Natural killer cell (primary cell): ENCODE results near the gene GTF3C2. TPM values are rescaled to one million over a fixed set of nuclear protein-coding genes. Genes with fewer than 3 reads are reported as not detected.
A peak's percentile ranks its signal among the peaks of the same experiment; 100 is the strongest.

ENCODE experiments used
- ATAC-seq, 3 donors: fragments of 150-1000 bp in 2 of 3; fragments of 200-7000 bp in 1 of 3; cut with Tn5 transposase; 1 replicate in 1 of 3; 2 replicates in 2 of 3; pipeline ENCODE4 v1.10.0; 2021; ENCODE audit warnings: mild to moderate bottlenecking in 2 of 3, moderate library complexity in 2 of 3
- DNase-seq, 2 donors: peaks; one replicate each; pipeline versions ENCODE4 v3.0.0 to v3.0.0-alpha.2; 2013 to 2021; ENCODE audit warnings: mixed read lengths in 1 of 2
- H3K27ac ChIP-seq: one replicate; pipeline ENCODE4 v1.5.1; 2013; ENCODE audit warnings: mild to moderate bottlenecking, low read length
- H3K27me3 ChIP-seq: one replicate; pipeline ENCODE4 v1.6.1; 2013; ENCODE audit warnings: low read length; ENCODE audit not compliant: control insufficient read depth, insufficient read depth
- H3K36me3 ChIP-seq: one replicate; pipeline ENCODE4 v1.6.1; 2013; ENCODE audit warnings: low read length; ENCODE audit not compliant: control insufficient read depth, insufficient read depth
- H3K4me1 ChIP-seq: one replicate; pipeline ENCODE4 v1.6.1; 2013; ENCODE audit warnings: low read length; ENCODE audit not compliant: control insufficient read depth, insufficient read depth
- H3K4me3 ChIP-seq: one replicate; pipeline ENCODE4 v1.5.1; 2013; ENCODE audit warnings: low read length
- H3K9me3 ChIP-seq: one replicate; pipeline ENCODE4 v1.6.1; 2013; ENCODE audit warnings: low read length; ENCODE audit not compliant: control insufficient read depth, insufficient read depth
- H3K27ac Mint-ChIP-seq, 2 donors: one replicate each; pipeline ENCODE4 v1.8.0; 2022; ENCODE audit warnings: mild to moderate bottlenecking in 2 of 2, mixed read lengths in 2 of 2, moderate library complexity in 1 of 2
- H3K27me3 Mint-ChIP-seq, 2 donors: one replicate each; pipeline ENCODE4 v1.8.0; 2022; ENCODE audit warnings: low read depth in 2 of 2, mixed read lengths in 2 of 2
- H3K36me3 Mint-ChIP-seq: one replicate; pipeline ENCODE4 v1.8.0; 2022; ENCODE audit warnings: mixed read lengths
- H3K4me1 Mint-ChIP-seq, 2 donors: one replicate each; pipeline ENCODE4 v1.8.0; 2022; ENCODE audit warnings: mixed read lengths in 2 of 2
- H3K4me3 Mint-ChIP-seq: one replicate; pipeline ENCODE4 v1.8.0; 2022; ENCODE audit warnings: mild to moderate bottlenecking, moderate library complexity, mixed read lengths
- H3K9me3 Mint-ChIP-seq, 2 donors: one replicate each; pipeline ENCODE4 v1.8.0; 2022; ENCODE audit warnings: mixed read lengths in 2 of 2
- CTCF ChIP-seq: fragments of 200-600 bp; IDR thresholded peaks from one replicate; pipeline ENCODE4 v1.8.0; 2022; ENCODE audit warnings: antibody characterized with exemption
- WGBS: methylation state at CpG from one replicate; pipeline ENCODE4 v1.1.7; 2013; ENCODE audit warnings: missing lambda C conversion rate; ENCODE audit not compliant: insufficient coverage; 5-methylcytosine and 5-hydroxymethylcytosine counted together
- intact Hi-C: fragments of 100-400 bp; cut with micrococcal nuclease; formaldehyde crosslinking; loops from one replicate; pipeline ENCODE4 v1.14.2; 2022
- total RNA-seq, 4 donors: library from RNA; stranded (reverse); fragments of 120-200 nt in 1 of 4; gene quantifications; one replicate each; pipeline versions ENCODE4 v1.2.3 to v1.2.4, GENCODE V29; 2013 to 2022

The GTF3C2 gene
- total RNA-seq, 3 donors from 2014 or later (not counting 1 experiment from before 2014, with no cell fraction given): 56.1 to 68.7 (median 59.7) TPM

DNA sequence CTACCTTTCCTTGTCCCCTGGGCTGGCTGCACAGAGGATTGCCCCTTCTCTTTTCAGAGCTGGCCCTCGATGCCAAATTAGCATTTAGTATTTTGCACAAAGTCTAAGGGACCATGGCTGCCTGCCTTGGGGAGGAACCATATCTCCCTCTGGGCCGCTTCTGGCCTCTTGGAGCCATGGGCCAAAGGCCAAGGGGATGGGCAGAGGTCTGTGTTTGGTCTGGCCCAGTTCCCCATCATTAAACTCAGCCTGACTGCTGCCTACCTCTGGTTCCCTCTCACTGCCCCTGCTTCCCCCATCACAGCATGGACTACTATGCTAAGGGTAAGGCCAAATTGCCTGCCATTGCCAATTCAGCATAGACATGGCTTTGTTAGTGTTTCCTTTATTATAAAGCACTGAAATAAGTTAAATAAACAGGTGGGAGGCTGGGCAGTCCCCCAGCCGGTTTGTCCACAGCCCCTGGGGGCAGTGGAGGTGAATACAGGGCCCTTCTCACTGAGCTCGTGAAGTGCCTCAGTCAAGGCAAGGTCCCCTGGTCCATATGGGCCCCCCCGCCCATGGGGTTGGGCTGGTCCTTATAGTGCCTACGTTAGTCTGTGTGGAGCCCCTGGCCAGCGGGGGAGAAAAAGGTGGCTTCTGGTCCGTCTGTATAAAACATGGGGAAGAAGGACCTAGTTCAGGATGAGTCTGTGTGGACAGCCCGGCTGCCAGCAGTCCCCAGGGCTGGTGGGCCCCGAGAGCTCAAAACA is 20.5 kb upstream of the GTF3C2 start:
- Histone ChIP-seq H3K4me1 (peaks cover 27% of the 10 kb centered on the region), H3K9me3 (no peaks in the 10 kb centered on the region), H3K27me3 (no peaks in the 10 kb centered on the region), H3K36me3 (peaks cover 53% of the 10 kb centered on the region), H3K4me3 (no peak overlapping the region), H3K27ac (no peak overlapping the region)
- peaks cover 33 to 34% of the 10 kb centered on the region in 2 donors for H3K4me1 Mint-ChIP-seq
- no peaks in the 10 kb centered on the region for H3K27me3 Mint-ChIP-seq
- H3K9me3 Mint-ChIP-seq: no peaks in the 10 kb centered on the region
- DNase-seq: no peak
- no peak for TF ChIP-seq CTCF
- intact Hi-C loops: no loop called here
- no peak overlapping the region for H3K4me3 Mint-ChIP-seq
- H3K36me3 Mint-ChIP-seq: no peaks in the 10 kb centered on the region
- 93% methylated on average over 10 of the region's 10 CpGs for WGBS
- H3K27ac Mint-ChIP-seq: peak overlapping the region in 1 of 2 donors; percentile 41
- ATAC-seq: no peak

GRCh38 chr2:27376151-27376865 is 19.7 kb upstream of the GTF3C2 start:
- H3K9me3 Mint-ChIP-seq: no peaks in the 10 kb centered on the region
- intact Hi-C loops: no loop called here
- H3K4me1 Mint-ChIP-seq: peaks cover 35 to 40% of the 10 kb centered on the region in 2 donors
- TF ChIP-seq CTCF: no peak
- H3K4me3 Mint-ChIP-seq: no peak overlapping the region
- H3K27me3 Mint-ChIP-seq: no peaks in the 10 kb centered on the region
- no peak overlapping the region for H3K27ac ChIP-seq
- H3K4me1 ChIP-seq: peaks cover 33% of the 10 kb centered on the region
- H3K36me3 ChIP-seq: peaks cover 46% of the 10 kb centered on the region
- H3K27ac Mint-ChIP-seq: peak overlapping the region in 1 of 2 donors; percentile 41
- no peaks in the 10 kb centered on the region for H3K9me3 ChIP-seq
- 96% methylated on average over 16 of the region's 16 CpGs for WGBS
- no peak overlapping the region for H3K4me3 ChIP-seq
- DNase-seq (no peak), ATAC-seq (no peak)
- H3K36me3 Mint-ChIP-seq: no peaks in the 10 kb centered on the region
- H3K27me3 ChIP-seq: no peaks in the 10 kb centered on the region

- no peak for TF ChIP-seq CTCF
- intact Hi-C loops: no loop called here
- H3K27me3 Mint-ChIP-seq: no peaks in the 10 kb centered on the region
- ATAC-seq: no peak
- H3K4me1 ChIP-seq: peaks cover 32% of the 10 kb centered on the region
- H3K27ac ChIP-seq: no peak overlapping the region
- no peak overlapping the region for H3K27ac Mint-ChIP-seq
- DNase-seq: no peak
- WGBS: 98% methylated on average over 20 of the region's 20 CpGs
- peaks cover 46% of the 10 kb centered on the region for H3K36me3 ChIP-seq
- peaks cover 32 to 36% of the 10 kb centered on the region in 2 donors for H3K4me1 Mint-ChIP-seq
- H3K9me3 ChIP-seq: no peaks in the 10 kb centered on the region
- no peaks in the 10 kb centered on the region for H3K9me3 Mint-ChIP-seq
- H3K27me3 ChIP-seq: no peaks in the 10 kb centered on the region
- H3K36me3 Mint-ChIP-seq: peaks cover 2% of the 10 kb centered on the region
- H3K4me3 Mint-ChIP-seq: no peak overlapping the region
- H3K4me3 ChIP-seq: no peak overlapping the region
Observed at GRCh38 chr2:27375513-27376099, 19.0 kb upstream of the GTF3C2 start.
